Stimulated activated CD4-positive, alpha-beta T cell treated with anti-CD3 and anti-CD28 coated beads, Interleukin-15, amount 100 ng/mL, for 24 hours (primary cell): Measurements from ENCODE around the gene SLC16A8.
"Not testable (repeated sequence)": the region's sequence is repeated elsewhere in the genome, so short reads cannot be mapped to it uniquely, and the experiment has no call there.

Experiments
- DNase-seq: peaks from one replicate; pipeline ENCODE4 v3.0.0-alpha.2; 2020

Gene SLC16A8

GRCh38 chr22:38041760-38042487, 42.1 kb downstream of the SLC16A8 start:
- DNase-seq: no peak

GRCh38 chr22:38040953-38041759, 42.8 kb downstream of the SLC16A8 start:
- no peak for DNase-seq

- no peak for DNase-seq
Measured at GRCh38 chr22:38038890-38039812, 44.8 kb downstream of the SLC16A8 start.

- DNase-seq: no peak
Measured at GRCh38 chr22:38038426-38038825, 45.6 kb downstream of the SLC16A8 start.

GRCh38 chr22:38037367-38038150, 46.4 kb downstream of the SLC16A8 start:
- DNase-seq: not testable (repeated sequence)

- DNase-seq: no peak
Measured at GRCh38 chr22:38036392-38037062, 47.5 kb downstream of the SLC16A8 start.

- no peak for DNase-seq
Measured at GRCh38 chr22:38035530-38035885, 48.5 kb downstream of the SLC16A8 start.

GRCh38 chr22:38034884-38035529, 49.0 kb downstream of the SLC16A8 start:
- DNase-seq: no peak

GRCh38 chr22:38034278-38034882, 49.6 kb downstream of the SLC16A8 start:
- DNase-seq: no peak

- no peak for DNase-seq
Measured at GRCh38 chr22:38033522-38034277, 50.3 kb downstream of the SLC16A8 start.

- DNase-seq: no peak
Measured at GRCh38 chr22:38032681-38033521, 51.1 kb downstream of the SLC16A8 start.

- no peak for DNase-seq
Measured at GRCh38 chr22:38031491-38031890, 52.5 kb downstream of the SLC16A8 start.

GRCh38 chr22:38030311-38031133, 53.5 kb downstream of the SLC16A8 start:
- DNase-seq: no peak

GRCh38 chr22:38029901-38030300, 54.1 kb downstream of the SLC16A8 start:
- DNase-seq: no peak

GRCh38 chr22:38029370-38029769, 54.6 kb downstream of the SLC16A8 start:
- no peak for DNase-seq

GRCh38 chr22:38028344-38029130, 55.4 kb downstream of the SLC16A8 start:
- DNase-seq: no peak
